Fibroblast of the conjunctiva (primary cell): ENCODE data around the gene CNTD1.
"Not testable (repeated sequence)": the region's sequence is repeated elsewhere in the genome, so short reads cannot be mapped to it uniquely, and the experiment has no call there.

Source experiments
- DNase-seq: peaks from one replicate; pipeline ENCODE4 v3.0.0-alpha.2; 2010; ENCODE audit warnings: low read depth

CNTD1 gene

GRCh38 chr17:42845556-42845917, 46.9 kb downstream of the CNTD1 start:
- no peak for DNase-seq

GRCh38 chr17:42845918-42846593, 47.4 kb downstream of the CNTD1 start:
- no peak for DNase-seq

- DNase-seq = no peak
These were observed 48.1 kb downstream of the CNTD1 start for GRCh38 chr17:42846594-42847280.

- DNase-seq = no peak
These were observed 49.4 kb downstream of the CNTD1 start for GRCh38 chr17:42848093-42848492.

- no peak for DNase-seq
These were observed 50.4 kb downstream of the CNTD1 start for GRCh38 chr17:42849031-42849430.

- DNase-seq = no peak
These were observed 51.0 kb downstream of the CNTD1 start for GRCh38 chr17:42849451-42850181.

- DNase-seq = no peak
These were observed 52.3 kb downstream of the CNTD1 start, which contains the start of gene AOC3 for GRCh38 chr17:42850954-42851353. Gene AOC3 (plus strand): TSS chr17:42851199. CDS start chr17:42851344, 145 bp downstream.

- not testable (repeated sequence) for DNase-seq
These were observed 52.9 kb downstream of the CNTD1 start for GRCh38 chr17:42851371-42852240.

GRCh38 chr17:42852351-42852750, 53.7 kb downstream of the CNTD1 start:
- no peak for DNase-seq

GRCh38 chr17:42853004-42853403, 54.3 kb downstream of the CNTD1 start:
- no peak for DNase-seq

GRCh38 chr17:42853597-42853967, 54.9 kb downstream of the CNTD1 start:
- no peak for DNase-seq

GRCh38 chr17:42853968-42854790, 55.5 kb downstream of the CNTD1 start:
- no peak for DNase-seq

GRCh38 chr17:42855048-42855596, 56.5 kb downstream of the CNTD1 start:
- no peak for DNase-seq

GRCh38 chr17:42856093-42856492, 57.4 kb downstream of the CNTD1 start:
- not testable (repeated sequence) for DNase-seq

GRCh38 chr17:42856516-42856915, 57.9 kb downstream of the CNTD1 start:
- not testable (repeated sequence) for DNase-seq

- no peak for DNase-seq
These were observed 58.7 kb downstream of the CNTD1 start for GRCh38 chr17:42857389-42857788.
